ENCODE data around the gene DUSP5.

DUSP5 gene

DNA sequence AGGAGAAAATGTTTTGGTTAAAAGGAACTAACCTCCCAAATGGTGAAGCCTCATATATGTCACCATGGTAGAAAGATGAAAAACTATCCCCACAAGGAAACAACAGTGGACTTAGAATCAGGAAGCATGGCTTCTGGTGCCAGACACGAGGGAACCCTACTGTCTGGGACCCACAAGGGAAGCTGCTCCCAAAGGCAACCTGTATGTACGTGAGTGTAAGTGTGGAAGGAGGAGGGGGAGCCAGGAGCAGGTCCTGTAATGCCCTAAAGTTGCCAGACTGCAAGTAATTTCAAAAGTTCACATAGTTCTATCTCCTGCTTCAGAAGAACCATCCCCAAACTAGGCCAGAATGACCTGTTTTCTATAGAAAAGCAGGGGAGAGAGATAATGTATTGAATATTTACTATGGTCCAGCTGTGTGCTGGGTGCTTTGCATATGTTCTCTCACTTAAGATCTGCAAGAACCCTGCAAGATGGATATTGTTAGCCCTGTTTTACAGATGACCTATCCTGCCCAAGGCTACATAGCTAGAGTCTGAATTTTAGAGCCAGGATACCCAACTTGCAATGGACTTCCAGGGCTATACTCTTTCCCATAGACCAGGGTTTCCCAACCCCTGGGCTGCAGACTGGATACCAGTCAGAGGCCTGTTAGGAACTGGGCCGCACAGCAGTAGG, 19.2 kb downstream of the DUSP5 start:
- DNase-seq (ENCODE audit: low spot score): no peak
- TF ChIP-seq, protein P1, sequence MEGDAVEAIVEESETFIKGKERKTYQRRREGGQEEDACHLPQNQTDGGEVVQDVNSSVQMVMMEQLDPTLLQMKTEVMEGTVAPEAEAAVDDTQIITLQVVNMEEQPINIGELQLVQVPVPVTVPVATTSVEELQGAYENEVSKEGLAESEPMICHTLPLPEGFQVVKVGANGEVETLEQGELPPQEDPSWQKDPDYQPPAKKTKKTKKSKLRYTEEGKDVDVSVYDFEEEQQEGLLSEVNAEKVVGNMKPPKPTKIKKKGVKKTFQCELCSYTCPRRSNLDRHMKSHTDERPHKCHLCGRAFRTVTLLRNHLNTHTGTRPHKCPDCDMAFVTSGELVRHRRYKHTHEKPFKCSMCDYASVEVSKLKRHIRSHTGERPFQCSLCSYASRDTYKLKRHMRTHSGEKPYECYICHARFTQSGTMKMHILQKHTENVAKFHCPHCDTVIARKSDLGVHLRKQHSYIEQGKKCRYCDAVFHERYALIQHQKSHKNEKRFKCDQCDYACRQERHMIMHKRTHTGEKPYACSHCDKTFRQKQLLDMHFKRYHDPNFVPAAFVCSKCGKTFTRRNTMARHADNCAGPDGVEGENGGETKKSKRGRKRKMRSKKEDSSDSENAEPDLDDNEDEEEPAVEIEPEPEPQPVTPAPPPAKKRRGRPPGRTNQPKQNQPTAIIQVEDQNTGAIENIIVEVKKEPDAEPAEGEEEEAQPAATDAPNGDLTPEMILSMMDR (IDR thresholded peaks at IDR 0.05; ENCODE audit: borderline replicate concordance, control extremely low read depth, extremely low read depth, insufficient read depth, missing control alignments): no peak
- in situ Hi-C loops (cut with MboI; ENCODE audit: low sequenced_read_pairs, unreplicated experiment): no loop called here

DNA sequence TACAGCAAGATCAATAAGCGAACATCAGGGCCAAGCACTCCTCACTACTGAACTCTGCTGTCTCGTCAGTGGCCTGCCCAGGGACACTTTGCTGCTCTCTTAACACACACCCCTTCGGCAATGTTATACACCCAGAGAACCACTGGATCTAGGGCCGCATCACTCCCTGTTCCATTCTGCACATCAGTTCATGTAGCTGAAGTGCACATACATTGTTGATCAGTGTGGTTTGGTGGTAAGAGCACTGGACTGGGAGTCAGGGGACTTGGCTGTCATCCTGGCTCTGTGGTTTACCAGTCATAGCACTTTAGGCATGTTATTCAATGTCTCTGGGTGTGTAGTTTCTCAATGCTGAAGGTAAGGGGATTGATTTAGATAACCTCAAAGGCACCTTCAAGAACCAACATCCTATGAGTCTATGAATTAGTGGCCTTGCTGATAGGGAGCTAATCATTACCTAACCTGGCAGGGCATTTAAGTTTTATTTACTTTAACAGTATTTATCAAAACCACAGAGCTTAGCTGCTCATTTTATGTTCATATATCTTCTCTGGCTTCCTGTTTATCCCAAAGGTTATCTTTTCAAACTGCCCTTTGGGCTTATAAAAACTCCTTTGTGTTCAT, 24.8 kb downstream of the DUSP5 start:
- no peak for DNase-seq (ENCODE audit: low spot score)
- TF ChIP-seq, protein P1 (IDR thresholded peaks at IDR 0.05; ENCODE audit: borderline replicate concordance, control extremely low read depth, extremely low read depth, insufficient read depth, missing control alignments): no peak
- in situ Hi-C loops (cut with MboI; ENCODE audit: low sequenced_read_pairs, unreplicated experiment): no loop called here

DNA sequence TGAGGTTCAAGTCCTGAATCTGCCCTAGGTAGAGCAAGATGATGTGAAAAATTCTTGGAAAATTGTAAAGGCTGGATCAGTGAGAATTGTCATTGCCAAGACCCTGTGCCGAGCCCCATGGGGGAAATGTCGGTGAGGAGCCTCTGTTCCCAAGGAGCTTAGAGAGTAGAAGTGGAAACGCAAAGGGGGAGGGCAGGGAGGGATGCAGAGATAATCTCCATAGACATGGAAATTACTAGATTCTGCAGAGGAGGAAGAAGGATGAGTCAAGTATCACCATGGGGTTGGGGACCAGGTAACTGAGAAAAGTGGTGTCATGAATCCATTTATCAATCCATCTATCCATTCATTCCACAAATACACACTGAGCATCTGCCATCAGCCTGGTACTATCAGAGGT, 26.0 kb downstream of the DUSP5 start:
- in situ Hi-C loops (cut with MboI; ENCODE audit: low sequenced_read_pairs, unreplicated experiment): no loop called here
- TF ChIP-seq, protein P1 (IDR thresholded peaks at IDR 0.05; ENCODE audit: borderline replicate concordance, control extremely low read depth, extremely low read depth, insufficient read depth, missing control alignments): no peak
- no peak for DNase-seq (ENCODE audit: low spot score)

DNA sequence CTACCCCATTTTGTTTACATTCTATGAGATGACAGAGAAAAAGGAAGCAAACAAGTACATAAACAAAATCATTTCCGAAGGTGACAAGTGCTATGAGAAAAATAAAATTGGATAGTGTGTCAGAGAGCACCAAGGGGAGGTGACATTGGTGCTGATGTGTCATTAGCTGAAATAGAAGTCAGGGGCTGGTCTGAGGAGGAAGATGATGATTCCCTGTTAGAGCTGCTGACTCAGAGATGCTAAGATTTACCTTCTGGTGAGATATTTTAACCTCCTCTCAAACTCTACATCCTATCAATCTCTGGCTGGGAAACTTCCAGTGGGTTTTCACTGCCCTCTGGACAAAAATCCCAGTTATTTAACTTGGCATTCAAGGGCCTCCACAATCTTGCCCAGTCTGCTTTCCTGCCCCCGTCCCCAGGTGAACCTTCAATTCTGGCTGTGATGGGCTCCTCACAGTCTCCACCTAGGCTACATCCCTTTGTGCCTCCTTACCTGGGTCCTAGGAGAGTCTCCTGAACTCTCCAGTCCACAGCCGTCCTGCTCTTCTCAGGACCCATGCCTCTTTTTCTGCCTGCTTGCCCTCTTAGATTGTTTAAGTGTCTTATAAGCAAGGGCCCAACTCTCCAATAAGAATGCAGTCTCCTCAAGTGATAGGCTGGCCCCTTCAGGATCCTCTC, 26.6 kb downstream of the DUSP5 start:
- in situ Hi-C loops (cut with MboI; ENCODE audit: low sequenced_read_pairs, unreplicated experiment): no loop called here
- no peak for DNase-seq (ENCODE audit: low spot score)
- TF ChIP-seq, protein P1 (IDR thresholded peaks at IDR 0.05; ENCODE audit: borderline replicate concordance, control extremely low read depth, extremely low read depth, insufficient read depth, missing control alignments): no peak

DNA sequence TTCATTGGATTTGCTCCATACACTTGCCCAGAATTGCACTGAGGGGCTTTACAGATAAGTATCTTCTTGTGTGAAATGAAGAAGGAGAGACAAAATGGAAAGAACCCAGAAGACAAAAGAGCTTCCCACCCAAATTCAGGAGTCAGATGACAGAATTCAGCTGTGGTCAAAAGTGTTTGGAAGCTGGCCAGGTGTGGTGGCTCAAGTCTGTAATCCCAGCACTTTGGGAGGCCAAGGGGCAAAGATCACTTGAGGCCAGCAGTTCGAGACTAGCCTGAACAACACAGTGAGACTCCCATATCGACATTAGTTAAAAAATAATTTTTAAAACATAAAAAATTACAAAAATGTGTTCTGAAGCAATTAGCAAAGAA, 27.1 kb downstream of the DUSP5 start:
- TF ChIP-seq, protein P1 (IDR thresholded peaks at IDR 0.05; ENCODE audit: borderline replicate concordance, control extremely low read depth, extremely low read depth, insufficient read depth, missing control alignments): no peak
- no peak for DNase-seq (ENCODE audit: low spot score)
- in situ Hi-C loops (cut with MboI; ENCODE audit: low sequenced_read_pairs, unreplicated experiment): no loop called here

DNA sequence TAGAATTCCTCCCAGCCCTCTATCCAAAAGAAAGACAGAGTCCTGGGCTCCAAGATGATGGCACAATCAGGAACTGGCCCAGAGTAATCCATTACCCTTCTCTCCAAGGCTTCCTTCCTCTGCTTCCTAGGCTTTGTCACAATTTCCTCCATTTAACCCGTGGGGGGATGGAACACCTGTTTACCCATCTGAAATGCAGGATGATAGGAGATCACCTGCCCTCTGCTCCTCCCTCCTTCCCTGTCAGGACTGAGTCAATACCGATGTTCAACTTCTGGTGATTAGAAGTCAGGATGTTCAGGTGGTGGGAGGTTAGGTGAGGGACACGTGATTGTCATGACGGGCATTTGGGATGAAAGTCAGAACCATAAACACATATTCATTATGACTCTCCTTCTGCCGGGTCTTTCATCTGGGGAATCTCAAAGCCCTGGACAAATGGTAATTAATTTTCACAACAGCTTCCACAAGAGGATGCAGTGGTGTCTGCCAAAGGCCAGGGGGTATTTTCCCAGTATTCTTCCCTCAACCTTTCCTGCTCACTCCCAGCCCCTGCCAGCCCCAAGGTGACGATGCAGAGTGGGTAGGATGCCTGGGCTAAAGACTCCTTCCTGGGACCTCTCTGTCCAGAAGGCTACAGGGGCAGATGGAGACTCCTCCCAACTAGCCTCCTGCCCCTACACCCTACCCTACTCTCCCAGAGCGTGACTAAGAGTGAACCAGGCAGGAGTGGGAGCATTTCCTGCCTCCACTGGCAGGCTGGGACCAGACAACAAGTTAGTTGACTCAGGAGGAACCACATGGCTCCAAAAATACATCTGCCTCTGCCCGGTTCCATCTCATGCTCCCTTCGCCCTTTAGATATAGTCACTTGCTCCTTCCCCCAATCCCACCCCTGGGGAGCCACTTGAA, 27.9 kb downstream of the DUSP5 start:
- in situ Hi-C loops (cut with MboI; ENCODE audit: low sequenced_read_pairs, unreplicated experiment): no loop called here
- TF ChIP-seq, protein P1 (IDR thresholded peaks at IDR 0.05; ENCODE audit: borderline replicate concordance, control extremely low read depth, extremely low read depth, insufficient read depth, missing control alignments): no peak
- no peak for DNase-seq (ENCODE audit: low spot score)

Data from GM13976 (cell line).